ENCODE results near the gene SETBP1.

Gene SETBP1

DNA sequence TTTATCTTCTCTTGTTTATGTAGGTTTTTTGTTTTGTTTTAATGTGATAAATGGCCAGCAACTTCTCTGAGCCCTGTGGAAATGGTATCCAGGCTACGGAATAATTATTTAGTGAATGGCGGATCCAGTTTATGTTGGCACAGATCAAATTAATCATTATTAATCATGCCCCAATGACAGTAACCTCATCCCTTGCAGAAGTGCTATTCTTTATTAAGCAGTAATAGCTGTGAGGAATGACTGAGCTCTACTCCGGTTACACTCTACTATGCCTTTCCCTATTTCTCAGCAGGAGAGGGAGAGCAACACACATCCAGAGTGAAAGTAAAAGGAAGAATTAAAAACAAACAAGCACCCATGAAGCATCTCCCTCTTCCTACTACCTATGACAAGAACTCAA lies 84.8 kb downstream of the SETBP1 start:
- no peak for DNase-seq

DNA sequence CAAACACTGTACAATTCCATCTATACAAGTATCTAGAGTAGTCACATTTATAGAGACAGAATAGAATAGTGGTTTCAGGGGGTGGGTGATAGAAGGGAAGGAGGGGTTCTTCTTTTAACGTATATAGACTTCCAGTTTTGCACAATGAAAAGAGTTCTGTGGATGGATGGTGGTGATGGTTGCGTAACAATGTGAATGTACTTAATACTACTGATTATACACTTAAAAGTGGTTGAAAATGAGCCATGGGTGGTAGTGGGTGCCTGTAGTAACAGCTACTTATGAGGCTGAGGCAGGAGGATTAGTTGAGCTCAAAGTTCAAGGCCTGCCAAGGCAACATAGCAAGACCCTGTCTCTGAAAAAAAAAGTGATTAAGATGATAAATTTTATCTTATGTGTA lies 85.8 kb downstream of the SETBP1 start:
- no peak for DNase-seq

DNA sequence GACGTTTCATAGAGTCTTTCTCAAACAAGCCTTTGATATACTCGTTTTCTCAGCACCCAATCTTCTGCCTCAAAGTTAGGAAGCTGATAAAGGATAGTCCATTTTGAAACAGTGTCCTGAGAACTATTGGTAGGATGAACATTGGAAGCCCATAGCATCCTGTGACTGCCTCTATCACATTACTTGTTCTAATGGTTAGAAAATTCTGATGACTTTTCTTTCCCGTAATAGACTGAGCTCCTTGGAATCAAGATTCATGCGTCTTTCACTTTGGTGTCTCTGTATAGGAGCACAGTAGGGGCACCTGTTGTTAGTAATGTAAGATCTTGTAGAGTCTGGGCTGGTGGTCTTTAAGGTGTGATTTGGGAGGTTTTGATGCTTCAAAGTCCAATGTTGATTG lies 87.1 kb downstream of the SETBP1 start:
- DNase-seq, result no peak

DNA sequence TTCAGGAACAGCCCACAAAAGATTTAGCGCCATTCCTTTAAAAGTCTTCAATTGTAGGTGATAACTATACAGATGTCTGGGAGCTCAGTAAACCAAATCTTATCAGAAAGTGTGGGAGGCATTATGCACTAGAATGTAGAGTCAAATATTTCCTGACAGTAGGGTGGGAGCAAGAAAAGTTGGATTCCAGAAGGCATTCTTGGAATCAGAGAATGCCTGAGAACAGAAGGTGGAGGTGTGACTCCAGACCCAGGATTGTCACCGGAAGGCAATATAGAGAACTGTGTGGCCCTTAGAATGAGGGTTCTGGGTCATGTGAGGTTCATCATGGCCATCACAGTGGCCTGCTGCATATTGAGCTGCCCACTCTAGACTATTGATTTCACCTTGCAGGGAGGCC lies 90.0 kb downstream of the SETBP1 start:
- no peak for DNase-seq

DNA sequence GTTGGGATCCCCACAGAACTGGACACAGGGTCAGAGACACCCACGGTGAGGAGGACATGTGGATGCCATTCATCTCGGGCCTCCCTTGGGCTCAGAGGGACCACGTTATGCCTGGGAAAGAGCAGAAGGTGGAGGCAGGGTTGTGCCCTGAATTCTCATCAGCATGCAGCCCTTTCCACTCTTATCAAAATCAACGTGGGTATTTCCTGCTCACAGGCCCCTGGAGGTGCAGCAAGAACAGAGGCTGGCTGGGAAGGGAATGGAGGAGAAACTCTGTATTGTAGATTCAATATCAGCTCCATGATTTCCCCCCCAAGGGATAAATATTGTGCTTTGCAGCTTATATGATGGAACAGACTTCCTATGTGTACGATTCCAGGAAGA lies 90.9 kb downstream of the SETBP1 start:
- DNase-seq, result peak in 1 of 2 experiments; percentile 36

DNA sequence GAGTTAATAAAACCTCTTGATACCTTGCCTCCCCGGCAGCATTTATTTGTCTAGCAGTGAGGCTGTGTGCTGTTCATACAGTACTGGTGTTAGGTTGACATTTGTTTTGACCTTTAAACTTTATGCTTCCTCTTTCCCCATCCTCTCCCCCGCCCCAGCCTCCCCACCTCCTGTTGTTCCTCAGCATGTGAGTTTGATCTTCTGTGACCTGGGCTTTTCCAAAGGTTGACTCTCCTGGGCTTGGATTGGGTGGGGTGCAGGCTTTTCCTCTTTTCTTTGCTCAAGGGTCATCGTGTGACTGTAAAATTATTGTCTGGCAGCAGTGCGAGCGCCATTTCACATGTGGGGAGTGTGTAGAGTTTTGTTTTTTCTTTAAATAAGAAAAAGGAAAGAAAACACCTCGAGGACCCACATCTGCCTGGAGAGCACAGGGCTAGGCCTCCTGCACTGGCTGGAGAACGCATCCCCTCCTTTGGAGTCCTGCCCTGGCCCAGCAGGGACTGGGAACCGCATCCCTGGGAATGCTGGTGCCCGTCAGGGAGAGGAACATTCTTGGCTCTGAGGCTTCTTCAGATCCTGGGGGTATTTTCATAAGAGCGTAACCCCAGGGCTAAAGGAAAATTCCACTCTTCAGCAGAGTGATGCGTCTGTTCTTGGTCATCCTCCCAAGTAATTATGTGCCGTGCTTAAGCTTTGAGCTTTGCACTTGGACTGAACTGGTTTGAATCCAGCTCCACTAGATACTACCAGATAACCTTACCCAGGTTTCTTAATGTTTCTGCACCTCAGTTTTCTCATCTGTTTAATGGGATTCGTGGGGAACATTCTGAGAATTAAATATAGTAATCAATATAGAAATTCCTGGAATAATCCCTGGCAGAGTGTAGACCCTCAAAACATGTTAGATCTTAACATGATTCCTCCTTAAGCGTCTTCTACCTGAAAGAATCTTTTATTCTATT lies 91.5 kb downstream of the SETBP1 start:
- DNase-seq, result peak in 1 of 2 experiments; percentile 36

DNA sequence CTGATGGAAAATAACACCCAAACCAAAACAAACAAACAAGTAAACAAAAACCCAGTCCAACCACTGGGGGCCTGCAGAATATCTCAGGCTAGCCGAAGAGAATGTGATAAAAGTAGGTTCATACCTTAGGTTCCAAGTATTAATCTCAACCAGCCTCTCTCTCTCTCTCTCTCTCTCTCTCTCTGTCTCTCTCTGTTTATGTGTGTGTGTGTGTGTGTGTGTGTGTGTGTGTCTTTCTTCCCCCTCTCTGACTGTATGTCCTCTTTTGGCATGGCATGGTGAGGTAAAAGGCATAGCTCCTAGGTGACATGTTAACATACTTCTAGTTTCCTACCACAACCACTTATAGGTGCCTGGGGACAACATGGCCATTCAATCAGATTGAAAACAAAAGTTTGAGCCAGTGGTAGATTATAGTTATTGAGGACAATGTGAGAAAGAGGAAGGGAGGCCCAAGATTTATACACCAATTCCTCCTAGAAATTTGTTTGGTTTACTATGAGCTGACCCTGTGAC lies 93.0 kb downstream of the SETBP1 start:
- DNase-seq, result no peak

DNA sequence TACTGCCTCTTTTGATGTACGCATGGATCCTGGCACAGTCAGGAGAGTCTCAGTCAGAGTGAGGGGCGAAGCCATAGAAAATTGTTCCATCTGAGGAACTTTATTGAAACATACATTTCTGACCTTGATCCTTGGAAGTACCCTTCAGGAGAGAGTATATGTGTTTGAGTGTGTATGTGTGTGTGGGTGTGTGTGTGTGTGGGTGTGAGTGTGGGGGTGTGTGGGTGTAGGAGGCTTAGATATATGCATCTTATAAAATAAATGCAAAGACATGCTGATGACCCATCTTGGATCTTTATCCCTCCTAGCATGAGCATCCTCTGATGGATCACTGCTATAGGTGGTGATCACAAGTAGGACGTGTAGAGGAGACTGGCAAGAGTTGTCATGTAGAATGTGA lies 93.5 kb downstream of the SETBP1 start:
- no peak for DNase-seq

DNA sequence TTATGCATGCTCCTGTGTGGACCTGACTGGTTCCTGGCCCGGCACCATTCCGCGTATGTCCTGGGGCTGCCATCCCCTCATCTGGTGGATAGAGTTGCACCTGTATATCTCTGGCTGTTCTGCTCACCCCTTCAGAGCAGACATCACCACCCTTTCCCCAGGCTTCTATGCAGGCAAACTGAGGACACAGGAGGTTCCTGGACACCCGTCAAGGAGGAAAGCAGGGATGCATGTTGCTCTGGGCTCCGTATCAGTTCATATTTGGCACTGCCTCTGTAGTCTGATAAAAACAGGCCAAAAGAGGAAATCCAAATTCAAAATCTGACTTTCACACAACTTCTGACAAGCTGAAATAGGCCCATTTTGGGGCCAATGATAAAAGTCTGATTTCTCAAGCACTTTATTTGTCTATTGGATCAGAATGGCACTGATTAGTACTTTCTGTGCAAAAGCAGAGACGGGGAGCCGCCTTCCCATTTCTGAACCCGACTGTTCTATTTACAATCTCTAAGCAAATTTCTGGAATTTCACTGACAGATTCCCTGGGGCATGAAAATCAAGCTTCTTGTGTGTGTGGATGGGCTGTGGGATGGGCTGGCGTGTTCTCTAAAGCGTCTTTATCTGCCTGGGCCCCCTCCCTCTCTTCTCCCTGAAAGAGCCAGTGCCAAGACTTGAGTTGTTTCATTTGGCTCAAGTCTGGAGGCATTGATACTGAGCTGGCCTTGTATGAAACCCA lies 96.9 kb downstream of the SETBP1 start:
- DNase-seq, result no peak

DNA sequence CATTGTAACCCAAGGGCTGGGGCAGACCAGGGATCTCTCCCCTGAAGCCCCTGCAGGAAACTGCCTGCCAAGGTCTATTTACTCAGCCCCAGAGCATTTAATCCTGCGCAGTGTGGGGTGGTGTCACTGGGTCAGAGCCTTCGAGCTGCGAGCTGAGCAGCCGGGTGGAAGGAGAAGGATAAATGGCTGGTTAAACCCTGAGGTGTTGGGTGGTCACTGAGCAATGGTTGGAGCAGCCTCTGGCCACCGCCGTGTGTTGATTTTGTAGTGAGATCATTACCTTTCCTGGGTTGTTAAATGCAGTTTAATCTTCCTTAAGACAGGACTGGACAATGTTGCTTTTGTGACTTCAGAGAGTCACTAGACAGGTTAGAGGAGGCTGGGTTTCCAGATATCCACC lies 98.1 kb downstream of the SETBP1 start:
- peak in 1 of 2 experiments; percentile 27 for DNase-seq

DNA sequence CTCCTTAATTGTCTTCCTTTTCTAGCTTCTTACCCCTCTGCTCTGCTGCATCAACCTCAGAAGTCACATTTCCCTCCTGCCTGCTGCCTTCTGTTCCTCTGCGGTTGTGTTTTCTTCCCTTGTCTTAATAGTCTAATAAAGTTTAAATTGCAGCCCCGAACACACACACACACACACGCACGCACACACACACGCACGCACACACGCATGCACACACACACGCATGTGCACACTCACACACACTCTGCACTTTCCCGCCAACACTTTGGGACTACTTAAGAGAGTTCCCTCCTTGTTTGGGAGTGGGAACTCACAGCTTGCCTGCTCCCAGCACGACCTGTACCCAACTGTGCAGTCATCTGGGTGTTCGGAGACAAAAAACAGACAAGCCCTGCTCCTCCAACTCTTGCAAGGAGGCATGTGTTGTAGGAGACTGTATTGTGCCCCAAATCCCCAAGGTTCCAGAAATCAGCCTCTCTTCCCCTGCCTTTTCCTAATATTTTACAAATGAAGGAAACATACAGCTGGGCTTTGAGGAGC lies 99.1 kb downstream of the SETBP1 start:
- no peak for DNase-seq

DNA sequence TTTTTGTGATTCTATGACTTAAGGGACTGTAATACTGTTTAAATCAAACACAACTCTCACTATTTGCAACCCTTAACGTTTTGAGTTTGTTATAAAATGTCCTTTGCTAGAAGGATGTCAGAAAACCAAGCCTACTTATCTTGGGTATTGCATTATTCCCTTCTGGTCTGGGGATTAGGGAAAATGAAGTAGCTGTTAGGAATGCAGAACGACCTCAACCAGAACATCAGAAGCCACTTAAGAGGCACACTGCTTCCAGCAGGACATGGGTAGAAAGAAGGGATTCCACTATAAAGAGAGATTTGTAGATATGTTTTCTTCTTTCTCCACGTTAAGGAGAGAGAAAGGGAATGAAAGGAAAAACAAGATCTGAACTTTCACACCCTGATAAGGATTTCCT lies 101.2 kb downstream of the SETBP1 start:
- no peak for DNase-seq

DNA sequence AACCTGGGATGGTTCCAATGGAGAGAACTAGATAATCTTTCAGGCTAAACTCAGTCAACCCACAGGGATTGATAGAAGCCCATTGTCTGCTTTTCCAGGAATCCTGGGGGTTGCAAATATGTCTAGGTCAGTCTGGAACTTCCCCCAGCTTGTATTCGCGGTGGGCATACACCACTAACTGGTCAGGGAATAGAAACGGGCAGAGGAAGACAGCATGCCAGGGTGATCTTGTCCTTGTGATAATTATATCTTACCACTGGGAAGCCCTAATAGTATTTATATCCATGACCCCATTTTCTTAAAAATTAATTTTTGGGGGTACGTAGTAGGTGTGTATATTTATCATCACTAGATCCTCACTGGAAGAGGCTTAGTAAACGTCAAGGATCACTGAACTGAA lies 101.9 kb downstream of the SETBP1 start:
- no peak for DNase-seq

DNA sequence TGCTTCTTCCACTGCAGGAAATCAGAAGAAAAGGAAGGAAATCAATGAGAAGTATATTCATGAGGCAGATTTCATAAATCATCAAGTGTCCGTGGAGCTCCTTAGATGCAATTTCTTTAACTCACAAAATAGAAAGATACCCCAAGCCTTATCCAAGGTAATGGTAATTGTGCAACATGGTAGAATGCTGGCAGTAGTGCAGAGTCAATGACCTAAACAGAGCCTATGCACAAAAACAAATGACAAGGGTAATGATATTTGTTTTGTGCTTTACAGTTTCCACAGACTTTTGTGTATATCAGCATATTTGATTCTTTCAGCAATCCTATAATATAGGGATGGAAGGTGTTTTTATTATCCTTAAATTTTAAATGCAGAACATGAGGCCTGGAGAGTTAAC lies 102.7 kb downstream of the SETBP1 start:
- no peak for DNase-seq

DNA sequence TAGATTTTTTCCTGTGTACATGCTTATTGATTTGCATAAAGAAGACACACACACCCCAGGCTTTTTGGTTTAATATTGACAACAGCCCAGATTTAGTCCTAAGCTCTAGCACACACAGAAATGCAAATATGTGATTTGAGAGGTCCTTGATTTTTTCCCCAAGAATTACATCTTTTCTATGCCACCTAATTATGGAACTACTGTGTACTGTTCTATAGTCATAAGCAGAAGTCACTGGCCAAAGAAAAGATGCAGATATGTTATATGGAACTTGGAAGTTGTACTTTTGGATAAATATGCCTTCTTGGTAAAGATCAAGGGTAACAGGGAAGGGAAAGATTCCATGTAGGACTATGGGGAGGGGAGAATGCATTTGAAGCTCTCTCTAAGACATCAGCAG lies 105.6 kb downstream of the SETBP1 start:
- DNase-seq, result no peak

DNA sequence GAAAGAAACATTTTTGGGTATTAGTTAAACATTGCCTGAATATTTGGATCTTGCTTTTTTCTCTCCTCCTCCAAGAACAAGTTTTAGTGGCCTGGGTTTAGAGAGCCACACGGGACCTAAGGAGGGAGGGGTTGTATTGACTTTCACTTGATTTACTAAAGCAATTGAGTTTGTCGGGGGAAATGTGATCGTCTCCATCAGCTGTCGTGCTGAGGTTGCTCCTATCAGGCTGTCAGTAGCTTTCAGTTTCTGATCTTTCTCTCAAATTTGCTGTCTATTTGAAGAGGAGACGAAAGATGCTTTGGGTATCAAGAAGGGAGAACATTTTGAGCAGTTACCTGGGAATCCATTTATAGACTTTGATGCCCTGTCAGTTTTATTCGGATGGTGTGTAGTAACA lies 106.0 kb downstream of the SETBP1 start:
- DNase-seq, result no peak

DNA sequence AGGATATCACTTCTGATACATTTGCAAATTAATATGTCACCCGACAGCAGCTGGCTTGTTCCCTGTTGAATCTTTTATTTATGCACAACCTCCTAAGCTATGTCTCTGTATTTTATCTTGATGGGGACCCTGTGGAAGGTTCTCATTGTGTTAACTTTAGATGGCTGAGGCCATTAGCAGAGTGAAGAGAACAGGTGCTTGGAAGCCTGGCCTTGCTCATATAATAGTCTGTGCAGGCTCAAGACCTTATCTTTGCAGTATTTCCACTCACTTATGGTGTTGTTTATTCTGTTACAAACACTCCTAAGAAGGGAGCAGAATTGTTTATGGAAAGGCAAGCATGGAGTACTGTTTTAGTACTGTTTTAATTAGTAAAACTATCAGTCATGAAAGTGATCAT lies 107.6 kb downstream of the SETBP1 start:
- no peak for DNase-seq

DNA sequence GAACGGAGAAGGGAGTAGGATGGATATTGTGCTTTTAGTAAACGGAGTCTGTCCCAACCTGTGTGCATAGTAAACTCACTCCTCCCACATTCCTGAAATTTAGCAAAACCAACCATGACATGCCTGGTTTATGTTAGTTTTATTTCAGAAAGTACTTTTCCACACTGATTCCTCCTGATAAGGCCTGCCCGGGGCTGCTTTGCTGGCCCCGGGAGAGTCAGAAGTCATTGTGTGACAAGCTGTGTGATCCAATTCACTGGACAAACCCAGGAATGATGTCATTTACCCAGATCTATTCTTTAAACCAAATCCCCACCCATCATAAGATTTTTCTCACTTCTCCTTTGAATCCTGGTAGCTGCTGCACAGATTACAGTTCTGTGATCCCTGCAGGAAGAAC lies 109.0 kb downstream of the SETBP1 start:
- DNase-seq, result no peak

DNA sequence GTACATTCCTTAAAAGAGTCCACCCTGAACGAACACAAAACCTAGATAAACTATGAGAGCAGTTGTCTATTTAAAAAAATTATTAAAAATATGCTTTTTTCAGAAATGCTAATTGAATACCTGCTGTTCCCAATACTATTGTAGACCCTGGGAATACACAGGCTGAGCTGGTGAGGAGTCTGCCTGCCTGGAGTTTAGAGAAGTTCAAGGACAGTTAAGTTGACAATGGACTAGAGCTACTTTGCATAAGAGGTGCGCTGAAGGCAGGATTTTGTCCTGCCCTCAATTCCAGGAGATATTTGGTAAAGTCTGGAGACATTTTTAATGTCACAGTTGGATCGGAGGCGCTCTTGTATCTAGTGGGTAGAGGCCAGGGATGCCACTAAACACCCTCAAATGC lies 110.2 kb downstream of the SETBP1 start:
- DNase-seq, result no peak

DNA sequence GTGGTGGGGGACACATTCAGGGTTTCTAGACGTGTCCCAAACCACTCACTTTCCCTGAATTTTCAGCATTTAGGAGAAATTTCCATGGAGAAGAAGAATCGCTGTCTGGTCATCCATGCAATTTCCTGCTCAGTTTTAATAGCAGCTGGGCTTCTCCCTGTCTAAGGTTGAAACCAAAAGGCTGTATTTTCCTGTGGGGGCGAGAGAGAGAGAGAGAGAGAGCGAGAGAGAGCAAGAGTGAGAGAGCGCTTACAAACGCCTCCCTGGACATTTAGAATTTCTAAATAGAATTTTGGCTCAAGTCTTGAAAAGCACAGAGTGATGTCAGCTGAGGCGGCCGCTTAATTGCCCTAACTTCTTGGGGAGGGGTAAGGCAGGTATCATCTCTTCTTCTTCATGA lies 110.8 kb downstream of the SETBP1 start:
- no peak for DNase-seq

DNA sequence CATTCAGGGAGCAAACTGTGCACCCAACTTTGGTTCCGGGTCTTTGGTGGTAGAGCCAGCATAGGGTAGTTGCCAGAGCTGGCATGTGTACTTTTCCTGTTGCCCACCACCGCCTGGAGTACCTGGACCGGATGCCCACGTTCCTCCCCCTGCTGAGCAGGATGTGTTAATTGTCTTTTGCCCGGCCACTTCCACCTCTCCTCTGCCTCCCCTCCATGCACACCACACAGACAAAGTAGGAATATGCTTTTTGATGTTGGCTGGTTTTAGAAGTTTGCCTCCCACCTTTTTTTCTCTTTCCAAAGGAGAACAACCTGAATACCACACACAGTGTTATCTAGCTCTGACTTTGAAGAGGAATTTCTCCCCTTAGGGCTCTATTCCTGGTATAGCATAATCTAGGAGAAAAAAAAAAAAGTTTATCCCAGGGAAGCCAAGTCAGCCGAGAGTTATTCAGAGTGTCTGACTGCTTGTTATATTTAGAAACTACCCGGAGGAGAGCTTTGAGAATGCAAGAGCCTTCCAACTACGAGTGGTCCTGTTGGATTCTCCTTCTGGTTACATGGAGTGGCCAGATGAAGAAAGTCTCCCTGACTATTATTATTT lies 111.9 kb downstream of the SETBP1 start:
- DNase-seq, result no peak

DNA sequence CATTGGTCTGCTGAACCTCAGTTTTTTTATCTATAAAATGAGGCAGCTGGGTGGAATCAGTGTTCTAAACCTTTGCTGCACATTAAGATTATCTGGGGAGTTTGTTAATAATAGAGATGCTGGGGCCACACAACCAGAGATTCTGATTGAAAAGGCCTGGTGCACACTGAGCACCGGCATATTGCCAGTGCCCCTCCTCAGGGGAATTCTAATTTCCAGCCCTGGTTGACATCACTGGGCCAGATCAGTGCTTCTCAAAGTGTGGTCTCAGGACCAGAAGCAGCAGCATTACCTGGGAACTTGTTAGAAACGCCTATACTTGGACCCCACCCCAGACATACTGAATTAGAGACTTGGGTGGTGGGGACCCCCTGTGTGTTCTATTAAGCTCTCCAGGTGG lies 112.5 kb downstream of the SETBP1 start:
- DNase-seq, result no peak

DNA sequence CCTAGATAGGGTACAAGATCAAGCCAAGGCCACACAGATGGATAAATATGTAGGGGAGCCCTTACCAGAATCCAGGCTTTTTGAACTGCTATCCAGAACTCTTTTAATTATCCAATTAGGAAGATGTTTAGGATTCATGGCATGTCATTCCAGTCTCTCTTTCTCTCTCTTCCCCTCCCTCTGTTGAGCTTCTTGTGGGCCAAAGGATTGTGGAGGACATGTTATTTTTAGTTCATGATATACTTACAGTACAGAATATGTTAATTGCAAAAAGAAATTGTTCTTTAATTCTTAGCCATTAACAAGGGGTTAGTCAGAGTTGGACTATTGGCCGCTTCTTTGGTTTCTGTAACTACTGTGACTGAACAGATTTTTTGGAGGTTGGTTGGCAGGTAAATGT lies 113.0 kb downstream of the SETBP1 start:
- DNase-seq, result no peak
